Measurements from ENCODE around the gene LBH.

DNA sequence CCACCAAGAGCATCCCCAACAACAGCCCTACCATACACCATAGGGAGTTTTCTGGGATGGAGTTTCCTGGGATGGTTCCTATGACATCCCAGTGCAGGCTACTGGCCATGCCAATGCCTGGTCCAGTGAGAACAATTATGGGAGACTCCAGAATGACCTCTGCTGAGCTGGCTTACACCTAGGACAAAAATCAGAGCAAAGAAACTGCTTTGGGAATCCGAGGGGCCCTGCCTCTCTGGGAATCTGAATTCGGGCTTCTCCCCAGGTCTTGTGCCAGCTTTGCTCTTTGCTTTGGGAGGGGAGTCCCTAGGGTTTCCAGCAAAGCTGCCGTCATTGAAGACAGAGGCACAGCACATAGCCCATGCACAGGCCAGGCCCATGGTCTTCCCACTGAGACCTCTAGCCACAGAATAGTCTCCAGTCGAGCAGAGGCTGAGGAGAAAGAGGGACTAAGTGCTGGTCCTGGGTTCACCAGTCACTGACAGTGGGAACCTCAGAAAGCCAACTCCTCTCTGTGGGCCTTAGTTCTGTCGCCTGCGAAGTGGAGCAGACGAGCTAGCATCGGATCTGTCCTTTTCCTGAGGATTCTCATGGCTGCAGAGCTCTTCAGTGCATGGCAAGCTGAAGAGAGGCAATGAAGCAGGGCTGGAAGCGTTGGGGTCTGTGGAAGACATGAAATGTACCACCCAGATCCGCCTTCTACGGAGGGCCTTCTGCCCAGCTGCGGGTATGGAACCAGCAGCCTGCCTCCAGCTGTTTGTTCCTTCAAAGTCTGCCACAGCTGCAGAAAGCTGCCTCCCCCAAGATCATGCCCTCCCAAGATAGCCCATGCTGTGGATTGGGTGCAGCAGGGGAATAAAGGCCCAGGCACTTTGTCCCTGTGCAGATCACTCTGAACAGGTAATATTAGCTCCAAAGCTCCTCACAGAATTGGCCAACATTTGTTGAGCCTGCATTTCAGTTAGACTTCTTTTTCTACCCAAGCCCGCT lies 11.2 kb upstream of the LBH start:
- TF ChIP-seq POLR2AphosphoS5 (IDR thresholded peaks at IDR 0.05; ENCODE audit: low read depth, low read length) (no peak), POLR2A (IDR thresholded peaks at IDR 0.05; ENCODE audit: low read depth, low read length) (no peak), PAX5 (IDR thresholded peaks at IDR 0.05; ENCODE audit: insufficient read depth, low read length, severe bottlenecking) (no peak), TAF1 (IDR thresholded peaks at IDR 0.05; ENCODE audit: low read depth, low read length) (no peak), SPI1 (IDR thresholded peaks at IDR 0.05; ENCODE audit: low read depth, low read length) (no peak)

Data from GM12891 (cell line).